Activated T-helper 1 cell treated with anti-CD3 and anti-CD28 coated beads, Interleukin-12 subunit alpha, Interleukin-12 subunit beta, Interleukin-2, Interleukin-4 antibody, amounts not matched to agents 30 ng/mL and 10 ng/mL and 1 ng/mL, durations not matched to agents 14 hours and 24 hours and 36 hours (primary cell): ENCODE data around the gene ZNF367. TPM values are rescaled to one million over a fixed set of nuclear protein-coding genes. Genes with fewer than 3 reads are reported as not detected.

Experiments used
- DNase-seq: peaks from one replicate; pipeline ENCODE4 v3.0.0; 2021; ENCODE audit warnings: low spot score
- H3K27ac Mint-ChIP-seq: one replicate; pipeline ENCODE4 v1.8.0; 2021; ENCODE audit warnings: mild to moderate bottlenecking, mixed read lengths
- H3K27me3 Mint-ChIP-seq: one replicate; pipeline ENCODE4 v1.8.0; 2022; ENCODE audit warnings: mild to moderate bottlenecking, moderate library complexity, mixed read lengths; ENCODE audit not compliant: insufficient read depth
- H3K36me3 Mint-ChIP-seq: one replicate; pipeline ENCODE4 v1.8.0; 2021; ENCODE audit warnings: low read depth, mixed read lengths
- H3K4me1 Mint-ChIP-seq: one replicate; pipeline ENCODE4 v1.8.0; 2021; ENCODE audit warnings: low read depth, mixed read lengths
- H3K4me3 Mint-ChIP-seq: one replicate; pipeline ENCODE4 v1.8.0; 2021; ENCODE audit warnings: mild to moderate bottlenecking, moderate library complexity, mixed read lengths
- H3K9me3 Mint-ChIP-seq: one replicate; pipeline ENCODE4 v1.8.0; 2021; ENCODE audit warnings: mixed read lengths
- intact Hi-C: fragments of 100-400 bp; cut with micrococcal nuclease; formaldehyde crosslinking; loops from one replicate; pipeline ENCODE4 v1.15.1; 2024
- total RNA-seq: library from RNA; stranded (reverse); gene quantifications from 2 replicates; pipeline ENCODE4 v1.2.3, GENCODE V29; 2022

The ZNF367 gene
- total RNA-seq, 1 donor from 2014 or later: 21.8 TPM

DNA sequence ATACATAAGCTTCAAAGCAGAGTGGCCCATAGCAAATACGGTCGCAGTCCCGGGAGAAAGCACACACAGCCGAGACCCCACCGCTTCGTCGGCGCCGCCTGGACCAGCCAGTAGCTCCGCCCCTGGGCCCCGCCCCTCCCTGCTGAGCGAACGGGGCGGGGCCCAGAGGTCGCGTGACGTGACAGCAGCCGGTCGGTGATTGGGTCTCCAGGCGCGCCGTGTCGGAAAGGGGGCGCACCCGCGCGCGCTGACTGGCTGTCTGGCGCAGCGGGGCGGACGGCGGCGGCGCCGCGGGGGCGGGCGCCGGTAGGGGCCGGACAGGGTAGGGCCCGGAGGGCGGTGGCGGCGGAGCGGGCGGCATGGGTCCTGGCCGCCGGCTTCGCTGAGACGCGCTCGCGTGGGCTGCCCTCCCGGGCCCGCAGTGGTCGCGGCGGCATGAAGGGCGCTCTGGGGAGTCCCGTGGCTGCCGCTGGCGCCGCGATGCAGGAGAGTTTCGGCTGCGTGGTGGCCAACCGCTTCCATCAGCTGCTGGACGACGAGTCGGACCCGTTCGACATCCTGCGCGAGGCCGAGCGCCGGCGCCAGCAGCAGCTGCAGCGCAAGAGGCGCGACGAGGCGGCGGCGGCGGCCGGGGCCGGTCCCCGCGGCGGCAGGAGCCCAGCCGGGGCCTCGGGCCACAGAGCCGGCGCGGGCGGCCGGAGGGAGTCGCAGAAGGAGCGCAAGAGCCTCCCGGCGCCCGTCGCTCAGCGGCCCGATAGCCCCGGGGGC, 31.9 kb upstream of the ZNF367 start, which contains the start of gene HABP4:
TSS of gene HABP4 (plus strand) at position 325 of the 768 bp plus-strand sequence. CDS start at position 436, 111 bp downstream.
- Mint-ChIP-seq H3K4me1 (peaks cover 23% of the 10 kb centered on the region), H3K27me3 (peaks cover 29% of the 10 kb centered on the region), H3K9me3 (no peaks in the 10 kb centered on the region), H3K27ac (peak within 1 kb of the TSS; percentile 55), H3K4me3 (peak within 1 kb of the TSS; percentile 87), H3K36me3 (peaks cover 2% of the 10 kb centered on the region)
- peak; percentile 94 for DNase-seq
- intact Hi-C loops: loop anchor here (1.0 to 5.0 kb wide), 5 partner anchors 32 to 205 kb away; partner anchors contain the start of genes PRXL2C and ZNF367

DNA sequence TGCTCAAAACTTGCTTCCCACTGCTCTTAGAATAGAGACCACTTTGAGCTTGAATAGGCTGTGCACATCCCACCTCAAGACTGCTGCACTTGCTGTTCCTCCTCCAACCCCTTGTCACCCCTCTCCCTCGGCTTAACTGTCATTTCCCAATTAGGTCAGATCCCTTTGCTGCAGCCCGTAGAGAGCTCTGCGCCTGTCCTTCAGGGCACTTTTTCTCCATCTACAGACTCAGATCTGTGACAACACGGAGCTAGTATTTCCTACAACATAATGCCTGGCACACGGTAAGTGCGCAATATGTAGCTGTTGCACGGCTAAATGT, 31.3 kb upstream of the ZNF367 start:
- intact Hi-C loops: no loop called here
- H3K9me3 Mint-ChIP-seq: no peaks in the 10 kb centered on the region
- peaks cover 2% of the 10 kb centered on the region for H3K36me3 Mint-ChIP-seq
- H3K27ac Mint-ChIP-seq: peak overlapping the region; percentile 4
- H3K4me1 Mint-ChIP-seq: peaks cover 23% of the 10 kb centered on the region
- no peak for DNase-seq
- peak overlapping the region; percentile 82 for H3K4me3 Mint-ChIP-seq
- H3K27me3 Mint-ChIP-seq: peaks cover 29% of the 10 kb centered on the region

DNA sequence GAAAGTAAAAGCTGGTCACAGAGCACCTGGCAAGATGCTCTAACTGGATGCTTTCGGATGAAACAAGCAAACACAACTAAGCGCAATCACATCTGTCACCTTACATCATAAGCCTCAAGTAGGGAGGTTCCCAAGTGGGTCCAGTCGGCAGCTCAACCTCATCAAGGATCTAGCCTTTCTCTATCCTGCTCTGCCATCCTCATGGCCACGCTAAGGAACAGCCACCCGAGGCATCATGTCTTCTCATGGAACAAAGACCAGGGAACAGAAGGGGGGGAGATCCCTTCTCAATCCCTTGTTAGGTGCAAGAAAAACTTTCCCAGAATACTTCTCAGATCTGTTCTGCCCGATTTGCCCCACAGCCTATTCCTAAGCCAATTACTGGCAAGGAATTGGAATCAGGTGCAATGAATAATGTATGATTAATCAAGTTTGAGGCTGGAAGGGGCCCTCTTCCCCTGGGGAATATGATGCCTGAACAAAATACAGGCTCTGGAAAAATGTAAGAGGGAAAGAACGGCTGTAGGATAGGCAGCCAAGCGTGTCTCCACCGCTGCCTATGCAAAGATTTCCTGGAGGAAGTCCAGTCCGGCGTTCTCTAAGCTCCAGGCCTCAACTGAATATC, 30.5 kb upstream of the ZNF367 start:
- H3K4me3 Mint-ChIP-seq: peak overlapping the region; percentile 82

DNA sequence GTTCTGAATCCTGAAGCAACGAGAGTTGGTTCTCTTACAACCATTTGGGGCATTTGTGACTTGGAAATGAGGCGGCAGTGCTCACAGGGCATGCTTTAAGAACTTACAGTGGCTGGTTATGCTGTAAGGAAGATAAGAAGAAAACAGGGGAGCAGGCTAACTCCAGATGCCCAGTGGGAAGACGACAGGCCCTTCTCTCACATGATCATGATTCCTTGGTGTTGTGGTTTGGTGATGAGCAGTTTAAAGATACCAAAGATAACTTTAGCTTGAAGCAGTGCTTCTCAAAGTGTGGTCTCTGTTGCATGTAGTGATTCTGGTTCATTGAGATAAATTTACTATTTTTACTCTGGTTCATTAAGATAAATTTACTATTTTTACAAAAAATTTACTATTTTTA, 29.2 kb upstream of the ZNF367 start:
- Mint-ChIP-seq H3K27ac (no peak overlapping the region), H3K9me3 (no peaks in the 10 kb centered on the region), H3K36me3 (no peaks in the 10 kb centered on the region), H3K27me3 (peaks cover 29% of the 10 kb centered on the region), H3K4me3 (no peak overlapping the region), H3K4me1 (peaks cover 15% of the 10 kb centered on the region)
- intact Hi-C loops: no loop called here
- no peak for DNase-seq

More for the DNA sequence above, 30.5 kb upstream of the ZNF367 start:
- H3K9me3 Mint-ChIP-seq: no peaks in the 10 kb centered on the region
- DNase-seq: no peak
- intact Hi-C loops: no loop called here
- H3K27ac Mint-ChIP-seq: no peak overlapping the region
- H3K36me3 Mint-ChIP-seq: peaks cover 1% of the 10 kb centered on the region
- peaks cover 29% of the 10 kb centered on the region for H3K27me3 Mint-ChIP-seq
- peaks cover 20% of the 10 kb centered on the region for H3K4me1 Mint-ChIP-seq

DNA sequence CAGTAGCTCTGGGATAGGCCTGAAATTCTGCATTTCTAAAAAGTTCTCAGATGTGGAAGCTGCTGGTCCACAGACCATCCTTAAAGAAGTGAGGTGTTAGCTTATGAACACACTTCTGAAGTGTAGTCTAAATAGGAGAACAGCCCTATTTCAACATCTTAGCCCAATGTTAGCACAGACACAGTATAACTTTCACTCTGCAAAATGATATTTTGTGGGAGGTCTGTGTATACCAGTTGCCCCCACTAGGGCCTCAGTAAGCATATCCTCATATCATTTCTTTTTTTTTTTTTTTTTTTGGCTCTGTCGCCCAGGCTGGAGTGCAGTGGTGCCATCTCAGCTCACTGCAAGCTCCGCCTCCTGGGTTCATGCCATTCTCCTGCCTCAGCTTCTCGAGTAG, 24.3 kb upstream of the ZNF367 start:
- intact Hi-C loops: loop anchor here (1.0 to 5.0 kb wide), 2 partner anchors 225 to 410 kb away; partner anchors contain the start of gene ZNF782
- Mint-ChIP-seq H3K27ac (no peak overlapping the region), H3K4me3 (no peak overlapping the region), H3K4me1 (no peaks in the 10 kb centered on the region), H3K27me3 (peaks cover 14% of the 10 kb centered on the region), H3K36me3 (peaks cover 1% of the 10 kb centered on the region), H3K9me3 (no peaks in the 10 kb centered on the region)
- DNase-seq: no peak

DNA sequence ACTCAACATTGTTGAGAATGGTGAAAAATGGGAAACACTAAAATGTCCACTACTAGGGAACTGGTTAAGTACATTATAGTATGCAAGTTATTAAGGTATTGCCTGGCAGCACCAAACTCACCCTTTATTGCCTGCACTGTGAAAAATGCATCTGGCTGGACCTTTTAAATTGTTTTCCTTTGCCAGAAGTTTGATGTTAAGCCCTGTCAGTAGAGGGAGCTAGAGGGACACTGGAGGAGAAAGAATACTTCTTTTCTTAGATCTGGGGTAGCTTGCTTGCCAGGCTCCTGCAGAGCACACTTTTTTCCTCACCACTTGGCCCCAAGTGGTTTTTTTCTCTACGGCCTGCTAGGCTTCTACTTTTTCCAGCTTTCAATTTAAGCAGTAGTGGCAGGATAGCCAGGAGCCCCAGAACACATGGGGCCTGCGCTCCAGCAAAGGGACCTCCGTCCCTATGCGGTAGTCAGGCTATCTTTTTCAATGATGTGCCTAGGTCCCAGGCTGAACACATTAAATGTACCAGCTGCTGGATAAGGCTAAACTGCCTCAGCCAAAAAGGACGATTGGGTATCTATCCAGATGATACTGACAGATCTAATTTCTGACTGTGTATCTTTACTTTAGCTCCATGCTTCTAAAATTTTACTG, 23.8 kb upstream of the ZNF367 start:
- peaks cover 1% of the 10 kb centered on the region for H3K36me3 Mint-ChIP-seq
- peak; percentile 16 for DNase-seq
- H3K27me3 Mint-ChIP-seq: peaks cover 8% of the 10 kb centered on the region
- no peaks in the 10 kb centered on the region for H3K4me1 Mint-ChIP-seq
- H3K9me3 Mint-ChIP-seq: no peaks in the 10 kb centered on the region
- intact Hi-C loops: loop anchor here (1.0 to 5.0 kb wide), 3 partner anchors 209 to 410 kb away; partner anchors contain the start of gene ZNF782
- H3K4me3 Mint-ChIP-seq: no peak overlapping the region
- H3K27ac Mint-ChIP-seq: no peak overlapping the region

DNA sequence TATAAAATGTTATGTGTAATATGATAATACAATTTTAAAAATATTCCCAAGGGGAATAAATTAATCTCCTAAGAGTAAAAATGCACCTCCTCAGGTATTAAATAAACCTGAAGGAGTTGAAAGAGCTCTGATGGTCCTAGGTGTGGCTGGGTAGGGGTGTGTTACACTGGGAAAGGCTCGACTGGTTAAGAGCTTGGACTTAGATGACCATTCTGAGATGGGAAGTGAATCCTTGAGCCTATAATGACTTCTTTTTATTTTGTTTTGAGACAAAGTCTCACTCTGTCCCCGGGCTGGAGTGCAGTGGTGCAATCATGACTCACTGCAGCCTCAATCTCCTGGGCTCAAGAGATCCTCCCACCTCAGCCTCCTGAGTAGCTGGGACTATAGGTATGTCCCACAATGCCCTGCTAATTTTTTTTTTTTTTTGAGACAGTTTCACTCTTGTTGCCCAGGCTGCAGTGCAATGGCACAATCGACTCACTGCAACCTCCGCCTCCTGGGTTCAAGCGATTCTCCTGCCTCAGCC, 22.6 kb upstream of the ZNF367 start:
- Mint-ChIP-seq H3K9me3 (no peaks in the 10 kb centered on the region), H3K4me3 (no peak overlapping the region), H3K27ac (no peak overlapping the region), H3K4me1 (no peaks in the 10 kb centered on the region), H3K36me3 (peaks cover 1% of the 10 kb centered on the region), H3K27me3 (peaks cover 4% of the 10 kb centered on the region)
- DNase-seq: no peak
- intact Hi-C loops: loop anchor here (1.0 to 5.0 kb wide), 2 partner anchors 211 to 412 kb away; partner anchors contain the start of gene ZNF782

DNA sequence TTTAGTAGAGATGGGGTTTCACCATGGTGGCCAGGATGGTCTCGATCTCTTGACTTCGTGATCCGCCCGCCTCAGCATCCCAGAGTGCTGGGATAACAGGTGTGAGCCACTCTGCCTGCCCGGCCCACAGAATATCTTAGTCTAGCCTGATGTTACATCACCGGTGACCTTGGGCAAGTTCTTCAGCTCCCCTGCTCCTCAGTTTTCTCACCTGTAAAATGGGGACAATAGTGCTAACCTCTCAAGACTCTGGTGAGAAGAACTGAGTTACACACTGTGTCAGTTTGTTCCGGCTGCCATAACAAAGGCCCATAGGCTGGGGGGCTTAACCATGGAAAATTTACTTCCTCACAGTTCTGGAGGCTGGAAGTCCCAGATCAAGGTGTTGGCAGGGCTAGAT, 19.3 kb upstream of the ZNF367 start:
- H3K9me3 Mint-ChIP-seq: no peaks in the 10 kb centered on the region
- H3K36me3 Mint-ChIP-seq: peaks cover 1% of the 10 kb centered on the region

DNA sequence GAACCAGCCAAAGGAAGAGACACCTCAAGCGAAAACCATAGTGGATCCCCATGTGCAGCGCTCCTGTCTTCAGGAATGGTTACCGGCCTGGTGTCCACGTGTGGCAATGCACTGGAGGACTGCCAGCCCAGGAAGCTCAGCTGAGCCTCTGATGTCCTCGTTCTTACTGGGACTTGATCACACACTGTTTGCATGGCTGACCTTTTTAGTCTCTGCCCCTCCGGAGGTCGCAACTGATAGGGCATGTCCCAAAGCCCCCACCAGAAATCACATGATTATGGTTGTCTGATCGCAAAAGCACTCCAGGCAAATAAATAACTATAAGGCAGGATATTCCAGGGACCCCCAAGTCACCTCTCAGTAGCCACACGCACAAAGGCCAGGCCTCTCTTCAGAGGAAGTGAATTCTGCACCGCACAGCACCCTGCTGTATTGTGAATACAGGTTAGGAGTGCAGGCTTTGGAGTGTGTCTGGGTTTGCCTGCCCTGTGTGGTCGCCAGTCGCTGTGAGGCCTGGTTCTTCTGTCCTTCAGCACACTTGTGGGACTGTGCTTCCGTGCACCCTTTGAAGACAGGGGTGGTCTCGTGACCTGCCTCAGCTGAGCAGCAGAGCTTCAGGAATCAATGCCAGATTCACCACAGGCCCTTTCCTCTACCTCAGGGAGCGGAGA, 18.4 kb upstream of the ZNF367 start:
- intact Hi-C loops: no loop called here
- Mint-ChIP-seq H3K4me3 (no peak overlapping the region), H3K27me3 (peaks cover 4% of the 10 kb centered on the region), H3K36me3 (peaks cover under 1% of the 10 kb centered on the region), H3K9me3 (no peaks in the 10 kb centered on the region), H3K4me1 (no peaks in the 10 kb centered on the region), H3K27ac (no peak overlapping the region)
- no peak for DNase-seq

More for the DNA sequence above, 19.3 kb upstream of the ZNF367 start:
- H3K27me3 Mint-ChIP-seq: peaks cover 4% of the 10 kb centered on the region
- no peaks in the 10 kb centered on the region for H3K4me1 Mint-ChIP-seq
- no peak for DNase-seq
- no peak overlapping the region for H3K4me3 Mint-ChIP-seq
- H3K27ac Mint-ChIP-seq: no peak overlapping the region
- intact Hi-C loops: no loop called here

DNA sequence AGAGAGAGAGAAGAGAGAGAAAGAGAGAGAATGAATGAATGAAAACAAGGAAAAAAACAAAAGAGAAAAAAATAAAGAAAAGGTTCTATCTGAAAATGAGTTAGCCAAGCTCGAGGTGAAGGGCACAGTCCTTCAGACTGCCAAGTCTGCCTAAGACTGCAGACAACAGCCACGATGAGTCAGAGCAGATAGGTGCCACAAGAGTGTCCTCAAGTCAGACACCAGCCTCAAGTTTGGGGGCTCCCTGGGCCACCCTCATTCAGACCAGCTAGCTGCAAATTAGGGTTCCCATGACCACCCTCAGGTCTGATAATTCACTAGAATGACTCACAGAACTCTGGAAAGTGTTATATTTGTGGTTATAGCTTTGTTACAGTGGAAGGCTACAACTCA, 17.9 kb upstream of the ZNF367 start:
- intact Hi-C loops: no loop called here
- Mint-ChIP-seq H3K4me1 (no peaks in the 10 kb centered on the region), H3K9me3 (no peaks in the 10 kb centered on the region), H3K27me3 (peaks cover 4% of the 10 kb centered on the region), H3K36me3 (no peaks in the 10 kb centered on the region), H3K4me3 (no peak overlapping the region), H3K27ac (no peak overlapping the region)
- no peak for DNase-seq

DNA sequence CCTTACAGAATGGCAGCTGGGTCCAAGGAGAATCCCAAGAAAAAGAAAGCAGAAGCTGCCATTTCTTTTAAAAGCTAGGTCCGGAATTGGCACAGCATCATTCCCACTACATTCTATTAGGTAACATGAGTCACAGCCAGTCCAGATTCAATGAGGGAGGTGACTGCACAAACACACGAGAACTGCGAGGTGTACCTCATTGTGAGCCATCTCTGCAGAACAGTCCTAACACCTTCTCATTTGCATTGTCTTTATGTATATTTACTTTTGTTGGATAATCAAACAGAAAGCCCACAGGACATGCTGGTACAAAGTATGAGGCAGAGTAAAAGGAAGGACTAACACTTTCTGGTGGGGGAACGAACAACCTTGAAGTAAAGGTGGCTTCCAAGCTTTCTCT, 17.2 kb upstream of the ZNF367 start:
- intact Hi-C loops: no loop called here
- no peak overlapping the region for H3K27ac Mint-ChIP-seq

DNA sequence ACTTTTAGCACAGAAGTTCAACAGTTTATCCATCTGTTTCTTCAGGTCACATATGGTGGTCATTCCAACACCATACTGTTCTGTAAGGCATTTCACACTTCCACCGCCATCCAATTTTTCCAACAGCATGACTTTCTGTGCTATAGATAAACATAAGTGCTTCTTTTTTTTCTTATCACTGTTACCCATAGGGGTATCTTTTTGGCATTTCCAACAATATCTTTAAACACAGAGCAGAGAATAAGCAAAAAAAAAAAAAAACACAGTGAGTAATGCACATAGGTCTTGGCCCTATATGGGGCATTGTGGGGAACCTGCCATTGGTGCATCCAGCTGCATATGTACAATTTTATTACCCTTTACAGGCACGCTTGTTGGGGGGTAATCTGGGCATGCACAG, 12.2 kb upstream of the ZNF367 start:
- Mint-ChIP-seq H3K27ac (no peak overlapping the region), H3K9me3 (no peaks in the 10 kb centered on the region), H3K4me1 (peaks cover 8% of the 10 kb centered on the region), H3K36me3 (no peaks in the 10 kb centered on the region), H3K4me3 (no peak overlapping the region), H3K27me3 (peaks cover 8% of the 10 kb centered on the region)
- no peak for DNase-seq
- intact Hi-C loops: no loop called here

More for the DNA sequence above, 17.2 kb upstream of the ZNF367 start:
- no peaks in the 10 kb centered on the region for H3K9me3 Mint-ChIP-seq
- no peaks in the 10 kb centered on the region for H3K4me1 Mint-ChIP-seq
- no peak overlapping the region for H3K4me3 Mint-ChIP-seq
- peaks cover 8% of the 10 kb centered on the region for H3K27me3 Mint-ChIP-seq
- no peaks in the 10 kb centered on the region for H3K36me3 Mint-ChIP-seq
- DNase-seq: no peak
